ENCODE measurements around the gene PDE3A. TPM values are rescaled to one million over a fixed set of nuclear protein-coding genes. Genes with fewer than 3 reads are reported as not detected.

Gene PDE3A
- total RNA-seq, 6 experiments from 2014 or later: 0.79 to 2.4 (median 1.3) TPM

DNA sequence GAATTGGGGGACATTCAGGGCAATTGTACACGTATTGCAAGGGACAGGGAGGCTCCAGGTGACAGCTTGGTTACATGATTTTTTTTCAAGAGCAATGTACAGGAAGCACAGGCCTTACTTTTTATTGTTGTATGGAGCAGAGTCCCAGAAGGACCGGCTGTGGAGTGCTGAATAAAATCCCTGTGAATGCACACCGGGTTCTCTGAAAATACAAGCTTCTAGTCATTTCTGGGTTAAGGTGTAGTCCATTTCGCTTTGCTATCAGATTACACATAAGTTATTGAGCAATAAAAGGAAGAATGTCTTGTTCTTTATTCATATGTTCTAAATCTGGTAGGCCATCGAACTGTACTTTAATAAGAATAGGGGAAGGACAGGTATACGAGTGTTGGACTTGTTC, 52.2 kb downstream of the PDE3A start:
- no peak overlapping the region for H3K27ac ChIP-seq
- H3K27me3 ChIP-seq: no peaks in the 10 kb centered on the region
- no peaks in the 10 kb centered on the region for H3K9me3 ChIP-seq
- intact Hi-C loops (cut with DNase I): no loop called here
- no peak for DNase-seq
- WGBS (ENCODE audit: insufficient coverage, low coverage, low lambda C conversion rate, missing lambda C conversion rate): 73% methylated on average over 6 of the region's 6 CpGs
- no peak for ATAC-seq
- no peak overlapping the region for H3K4me3 ChIP-seq
- TF ChIP-seq POLR2A (IDR thresholded peaks at IDR 0.05): no peak
- no peaks in the 10 kb centered on the region for H3K4me1 ChIP-seq
- no peaks in the 10 kb centered on the region for H3K36me3 ChIP-seq

GRCh38 chr12:20421421-20421820, 53.1 kb downstream of the PDE3A start:
- DNase-seq (no peak), ATAC-seq (no peak)
- Histone ChIP-seq H3K27me3 (no peaks in the 10 kb centered on the region), H3K36me3 (no peaks in the 10 kb centered on the region), H3K4me1 (no peaks in the 10 kb centered on the region), H3K4me3 (no peak overlapping the region), H3K27ac (no peak overlapping the region), H3K9me3 (no peaks in the 10 kb centered on the region)
- 64% methylated on average over 2 of the region's 2 CpGs for whole genome bisulfite sequencing (ENCODE audit: insufficient coverage, low coverage, low lambda C conversion rate, missing lambda C conversion rate)
- TF ChIP-seq POLR2A (IDR thresholded peaks at IDR 0.05): no peak
- no peak for TF ChIP-seq CTCF (IDR thresholded peaks at IDR 0.05)
- intact Hi-C loops (cut with DNase I): no loop called here

DNA sequence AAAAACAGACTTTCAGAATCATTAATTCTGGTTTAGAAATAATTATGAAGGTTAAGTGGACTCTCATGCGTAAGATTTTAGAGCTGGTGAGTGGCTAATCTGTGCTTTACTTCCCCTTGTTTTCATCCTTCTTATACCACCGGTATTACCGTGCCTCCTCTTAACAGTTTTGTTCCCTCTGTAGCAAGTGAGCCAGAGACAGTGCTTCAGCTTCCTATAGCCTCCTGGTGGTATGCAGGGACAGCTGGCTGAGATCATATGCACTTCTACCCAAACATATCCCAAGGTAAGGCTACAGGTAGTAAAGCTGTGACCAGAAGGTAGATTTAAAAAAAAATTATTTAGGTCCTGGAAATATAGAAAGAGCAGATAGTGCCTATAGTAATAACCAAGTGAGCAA, 55.2 kb downstream of the PDE3A start:
- no peaks in the 10 kb centered on the region for H3K9me3 ChIP-seq
- H3K4me1 ChIP-seq: no peaks in the 10 kb centered on the region
- no peaks in the 10 kb centered on the region for H3K27me3 ChIP-seq
- no peaks in the 10 kb centered on the region for H3K36me3 ChIP-seq
- H3K4me3 ChIP-seq: no peak overlapping the region
- no peak overlapping the region for H3K27ac ChIP-seq
- intact Hi-C loops (cut with DNase I): no loop called here
- WGBS (ENCODE audit: insufficient coverage, low coverage, low lambda C conversion rate, missing lambda C conversion rate): 50% methylated on average over 3 of the region's 3 CpGs
- ATAC-seq (no peak), DNase-seq (no peak)
- TF ChIP-seq POLR2A (IDR thresholded peaks at IDR 0.05) (no peak), CTCF (IDR thresholded peaks at IDR 0.05) (no peak)

GRCh38 chr12:20424841-20425240, 56.5 kb downstream of the PDE3A start:
- H3K4me3 ChIP-seq: no peak overlapping the region
- no peak for ATAC-seq
- no peaks in the 10 kb centered on the region for H3K4me1 ChIP-seq
- TF ChIP-seq POLR2A (IDR thresholded peaks at IDR 0.05): no peak
- TF ChIP-seq CTCF (IDR thresholded peaks at IDR 0.05): no peak
- no peak overlapping the region for H3K27ac ChIP-seq
- intact Hi-C loops (cut with DNase I): no loop called here
- WGBS (ENCODE audit: insufficient coverage, low coverage, low lambda C conversion rate, missing lambda C conversion rate): 74% methylated on average over 4 of the region's 4 CpGs
- DNase-seq: no peak
- H3K36me3 ChIP-seq: no peaks in the 10 kb centered on the region
- no peaks in the 10 kb centered on the region for H3K9me3 ChIP-seq
- no peaks in the 10 kb centered on the region for H3K27me3 ChIP-seq

DNA sequence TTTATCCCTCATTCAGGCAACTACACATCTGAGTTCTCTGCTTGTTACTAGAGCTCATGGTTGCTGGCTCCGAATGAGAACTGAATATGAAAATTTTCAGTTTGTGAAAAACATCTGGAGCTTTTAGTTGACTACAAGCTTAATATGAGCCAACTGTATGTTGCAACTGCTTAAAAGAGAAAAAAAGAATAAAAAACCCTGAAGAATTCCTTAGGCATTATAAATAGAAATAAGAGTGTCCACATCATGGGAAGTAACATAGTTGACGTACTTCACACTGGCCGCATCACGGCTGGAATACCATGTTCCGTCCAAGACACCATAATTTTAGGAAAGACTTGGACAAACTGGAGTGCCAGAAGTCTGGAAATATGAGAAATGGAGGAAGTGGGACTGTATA, 57.9 kb downstream of the PDE3A start:
- Histone ChIP-seq H3K27ac (no peak overlapping the region), H3K27me3 (no peaks in the 10 kb centered on the region), H3K9me3 (no peaks in the 10 kb centered on the region), H3K4me3 (no peak overlapping the region), H3K36me3 (no peaks in the 10 kb centered on the region), H3K4me1 (no peaks in the 10 kb centered on the region)
- DNase-seq (no peak), ATAC-seq (no peak)
- TF ChIP-seq POLR2A (IDR thresholded peaks at IDR 0.05) (no peak), CTCF (IDR thresholded peaks at IDR 0.05) (no peak)
- WGBS (ENCODE audit: insufficient coverage, low coverage, low lambda C conversion rate, missing lambda C conversion rate): 61% methylated on average over 5 of the region's 5 CpGs
- intact Hi-C loops (cut with DNase I): no loop called here
